Neuron (in vitro differentiated cells): ENCODE data around the gene DOCK4.

ENCODE experiments used
- H2AFZ ChIP-seq: one replicate; pipeline ENCODE4 v1.6.1; 2013; ENCODE audit warnings: low read depth, mild to moderate bottlenecking, inconsistent platforms, low read length, moderate library complexity
- H3K27me3 ChIP-seq: one replicate; pipeline ENCODE4 v1.6.1; 2013; ENCODE audit warnings: low read length; ENCODE audit not compliant: insufficient read depth
- H3K36me3 ChIP-seq: one replicate; pipeline ENCODE4 v1.6.1; 2013; ENCODE audit warnings: low read length; ENCODE audit not compliant: insufficient read depth
- H3K4me1 ChIP-seq: one replicate; pipeline ENCODE4 v1.6.1; 2013; ENCODE audit warnings: low read length; ENCODE audit not compliant: insufficient read depth
- H3K4me3 ChIP-seq: 2 replicates; pipeline ENCODE4 v1.5.1; 2013; ENCODE audit warnings: mild to moderate bottlenecking, low read length, moderate library complexity
- H3K9me3 ChIP-seq: one replicate; pipeline ENCODE4 v1.6.1; 2013; ENCODE audit warnings: low read length

DOCK4 gene

GRCh38 chr7:112232212-112232978, 26.2 kb upstream of the DOCK4 start:
- no peak overlapping the region for H2AFZ ChIP-seq
- H3K4me1 ChIP-seq = no peaks in the 10 kb centered on the region
- no peak overlapping the region for H3K4me3 ChIP-seq

GRCh38 chr7:112228632-112229031, 22.4 kb upstream of the DOCK4 start:
- H3K4me1 ChIP-seq = no peaks in the 10 kb centered on the region
- peaks cover 2% of the 10 kb centered on the region for H3K9me3 ChIP-seq
- no peaks in the 10 kb centered on the region for H3K27me3 ChIP-seq
- H3K36me3 ChIP-seq = no peaks in the 10 kb centered on the region
- no peak overlapping the region for H2AFZ ChIP-seq
- no peak overlapping the region for H3K4me3 ChIP-seq

More at GRCh38 chr7:112232212-112232978, 26.2 kb upstream of the DOCK4 start:
- H3K9me3 ChIP-seq = no peaks in the 10 kb centered on the region
- H3K27me3 ChIP-seq = no peaks in the 10 kb centered on the region
- no peaks in the 10 kb centered on the region for H3K36me3 ChIP-seq

- Histone ChIP-seq H3K27me3 (no peaks in the 10 kb centered on the region), H2AFZ (no peak overlapping the region), H3K4me1 (no peaks in the 10 kb centered on the region), H3K9me3 (peaks cover 2% of the 10 kb centered on the region), H3K36me3 (no peaks in the 10 kb centered on the region), H3K4me3 (no peak overlapping the region)
Observed at GRCh38 chr7:112226701-112227276, 20.6 kb upstream of the DOCK4 start.

- H3K9me3 ChIP-seq = peaks cover 2% of the 10 kb centered on the region
- no peak overlapping the region for H3K4me3 ChIP-seq
- H3K36me3 ChIP-seq = no peaks in the 10 kb centered on the region
- H3K27me3 ChIP-seq = no peaks in the 10 kb centered on the region
- no peaks in the 10 kb centered on the region for H3K4me1 ChIP-seq
- no peak overlapping the region for H2AFZ ChIP-seq
Observed at GRCh38 chr7:112225006-112225405, 18.8 kb upstream of the DOCK4 start.

- H3K27me3 ChIP-seq = no peaks in the 10 kb centered on the region
- peaks cover 2% of the 10 kb centered on the region for H3K9me3 ChIP-seq
- H3K36me3 ChIP-seq = no peaks in the 10 kb centered on the region
- no peak overlapping the region for H3K4me3 ChIP-seq
- H3K4me1 ChIP-seq = no peaks in the 10 kb centered on the region
- no peak overlapping the region for H2AFZ ChIP-seq
Observed at GRCh38 chr7:112224186-112224585, 18.0 kb upstream of the DOCK4 start.

GRCh38 chr7:112223310-112223709, 17.1 kb upstream of the DOCK4 start:
- peaks cover 2% of the 10 kb centered on the region for H3K9me3 ChIP-seq
- no peaks in the 10 kb centered on the region for H3K4me1 ChIP-seq

GRCh38 chr7:112220877-112221434, 14.8 kb upstream of the DOCK4 start:
- no peaks in the 10 kb centered on the region for H3K4me1 ChIP-seq
- peaks cover 2% of the 10 kb centered on the region for H3K9me3 ChIP-seq
- no peak overlapping the region for H2AFZ ChIP-seq
- no peaks in the 10 kb centered on the region for H3K27me3 ChIP-seq
- no peak overlapping the region for H3K4me3 ChIP-seq
- H3K36me3 ChIP-seq = no peaks in the 10 kb centered on the region

More at GRCh38 chr7:112223310-112223709, 17.1 kb upstream of the DOCK4 start:
- Histone ChIP-seq H3K27me3 (no peaks in the 10 kb centered on the region), H2AFZ (no peak overlapping the region), H3K4me3 (no peak overlapping the region), H3K36me3 (no peaks in the 10 kb centered on the region)

- H3K9me3 ChIP-seq = no peaks in the 10 kb centered on the region
- no peak overlapping the region for H3K4me3 ChIP-seq
- H3K36me3 ChIP-seq = no peaks in the 10 kb centered on the region
- H3K4me1 ChIP-seq = peaks cover 3% of the 10 kb centered on the region
- no peaks in the 10 kb centered on the region for H3K27me3 ChIP-seq
- H2AFZ ChIP-seq = no peak overlapping the region
Observed at GRCh38 chr7:112215787-112216186, 9.6 kb upstream of the DOCK4 start.

GRCh38 chr7:112214883-112215282, 8.7 kb upstream of the DOCK4 start:
- Histone ChIP-seq H3K4me3 (no peak overlapping the region), H3K9me3 (no peaks in the 10 kb centered on the region), H2AFZ (no peak overlapping the region), H3K36me3 (no peaks in the 10 kb centered on the region), H3K27me3 (no peaks in the 10 kb centered on the region), H3K4me1 (peaks cover 3% of the 10 kb centered on the region)

- Histone ChIP-seq H3K27me3 (no peaks in the 10 kb centered on the region), H3K4me3 (no peak overlapping the region), H3K36me3 (no peaks in the 10 kb centered on the region), H2AFZ (no peak overlapping the region), H3K9me3 (no peaks in the 10 kb centered on the region), H3K4me1 (peaks cover 3% of the 10 kb centered on the region)
Observed at GRCh38 chr7:112214268-112214667, 8.1 kb upstream of the DOCK4 start.

- no peaks in the 10 kb centered on the region for H3K36me3 ChIP-seq
Observed at GRCh38 chr7:112213735-112214134, 7.5 kb upstream of the DOCK4 start.

GRCh38 chr7:112212571-112212970, 6.4 kb upstream of the DOCK4 start:
- no peaks in the 10 kb centered on the region for H3K27me3 ChIP-seq
- H3K4me3 ChIP-seq = no peak overlapping the region
- no peaks in the 10 kb centered on the region for H3K9me3 ChIP-seq
- H2AFZ ChIP-seq = no peak overlapping the region
- peaks cover 3% of the 10 kb centered on the region for H3K4me1 ChIP-seq
- no peaks in the 10 kb centered on the region for H3K36me3 ChIP-seq

More at GRCh38 chr7:112213735-112214134, 7.5 kb upstream of the DOCK4 start:
- Histone ChIP-seq H2AFZ (no peak overlapping the region), H3K9me3 (no peaks in the 10 kb centered on the region), H3K4me3 (no peak overlapping the region), H3K4me1 (peaks cover 3% of the 10 kb centered on the region), H3K27me3 (no peaks in the 10 kb centered on the region)

- Histone ChIP-seq H3K4me1 (peaks cover 3% of the 10 kb centered on the region), H3K4me3 (no peak overlapping the region), H2AFZ (no peak overlapping the region), H3K27me3 (no peaks in the 10 kb centered on the region), H3K9me3 (no peaks in the 10 kb centered on the region), H3K36me3 (no peaks in the 10 kb centered on the region)
Observed at GRCh38 chr7:112211348-112211907, 5.2 kb upstream of the DOCK4 start.
